ENCODE results near the gene PCBP3. TPM values are rescaled to one million over a fixed set of nuclear protein-coding genes. Genes with fewer than 3 reads are reported as not detected.
"Not testable (repeated sequence)": the region's sequence is repeated elsewhere in the genome, so short reads cannot be mapped to it uniquely, and the experiment has no call there.

Gene PCBP3
- total and polyA plus RNA-seq, 2 donors (not counting 3 experiments of a cell fraction or from before 2014, with no cell fraction given) = 0.06 to 1.1 TPM

GRCh38 chr21:45611939-45612664 lies 31.4 kb upstream of the PCBP3 start:
- DNase-seq (ENCODE audit: low read depth, low spot score) (no peak), FAIRE-seq (no peak)
- Histone ChIP-seq H3K27ac (ENCODE audit: insufficient read depth, low read depth, low read length) (no peak overlapping the region), H3K79me2 (ENCODE audit: control insufficient read depth, insufficient read depth, low read length) (no peaks in the 10 kb centered on the region), H3K9me1 (replicated peaks; ENCODE audit: control insufficient read depth, extremely low read depth, insufficient read depth, low read length) (no peaks in the 10 kb centered on the region), H3K4me3 (replicated peaks in 1 of 3; ENCODE audit: insufficient read depth in 1 of 3, low read depth in 1 of 3, low read length in 3 of 3) (no peak overlapping the region), H3K27me3 (ENCODE audit: control insufficient read depth in 2 of 2, insufficient read depth in 2 of 2, low read length in 2 of 2) (no peaks in the 10 kb centered on the region), H3K9ac (replicated peaks; ENCODE audit: extremely low read depth, insufficient read depth, low read length) (no peak overlapping the region), H2AFZ (ENCODE audit: low read depth, low read length) (no peak overlapping the region), H3K4me1 (ENCODE audit: control insufficient read depth, extremely low read depth, insufficient read depth, low read length) (no peaks in the 10 kb centered on the region), H3K4me2 (ENCODE audit: insufficient read depth, low read length) (no peak overlapping the region), H3K9me3 (replicated peaks; ENCODE audit: control insufficient read depth, insufficient read depth, low read length) (no peaks in the 10 kb centered on the region), H4K20me1 (replicated peaks; ENCODE audit: control insufficient read depth, extremely low read depth, insufficient read depth, low read length) (no peaks in the 10 kb centered on the region), H3K36me3 (ENCODE audit: control insufficient read depth in 2 of 2, extremely low read depth in 1 of 2, insufficient read depth in 2 of 2, low read length in 2 of 2) (no peaks in the 10 kb centered on the region)
- BruUV-seq (replicated peaks) = no TSS peak
- ChIA-PET CTCF (no interaction called here), POLR2A (no interaction called here)
- dilution Hi-C loops (cut with MboI; ENCODE audit: extremely low pct_ligation_motif_present, low sequenced_read_pairs) = no loop called here
- intact Hi-C loops (cut with micrococcal nuclease) = no loop called here
- no peak for TF ChIP-seq EZH2 (IDR thresholded peaks at IDR 0.05; ENCODE audit: borderline replicate concordance, low read depth, low read length, severe bottlenecking)
- TF ChIP-seq GATA2 (IDR thresholded peaks at IDR 0.05; ENCODE audit: insufficient read depth, insufficient read length, low read depth, low read length) = no peak
- TF ChIP-seq POLR2AphosphoS5 (IDR thresholded peaks at IDR 0.05; ENCODE audit: insufficient read depth, low read depth, low read length) = no peak
- TF ChIP-seq FOS (IDR thresholded peaks at IDR 0.05; ENCODE audit: borderline replicate concordance, insufficient read depth, low read length) = no peak
- TF ChIP-seq MYC (IDR thresholded peaks at IDR 0.05; ENCODE audit: low read depth, low read length) = no peak
- no peak for TF ChIP-seq CTCF (IDR thresholded peaks at IDR 0.05; ENCODE audit: extremely low read depth in 1 of 2, insufficient read depth in 1 of 2, low read depth in 1 of 2, low read length in 2 of 2)
- TF ChIP-seq POLR2A (IDR thresholded peaks at IDR 0.05; ENCODE audit: low read depth, low read length) = no peak
- no peak for TF ChIP-seq JUN (IDR thresholded peaks at IDR 0.05; ENCODE audit: borderline replicate concordance, insufficient read depth, insufficient read length, low read depth)
- TF ChIP-seq MAX (IDR thresholded peaks at IDR 0.05; ENCODE audit: insufficient read depth, insufficient read length) = no peak

GRCh38 chr21:45612665-45613019 lies 30.9 kb upstream of the PCBP3 start:
- H3K4me1 ChIP-seq (ENCODE audit: control insufficient read depth, extremely low read depth, insufficient read depth, low read length); intact Hi-C loops (cut with micrococcal nuclease); POLR2A ChIA-PET; dilution Hi-C loops (cut with MboI; ENCODE audit: extremely low pct_ligation_motif_present, low sequenced_read_pairs); FAIRE-seq; H3K27me3 ChIP-seq (ENCODE audit: control insufficient read depth in 2 of 2, insufficient read depth in 2 of 2, low read length in 2 of 2); H3K9ac ChIP-seq (replicated peaks; ENCODE audit: extremely low read depth, insufficient read depth, low read length); H3K4me3 ChIP-seq (replicated peaks in 1 of 3; ENCODE audit: insufficient read depth in 1 of 3, low read depth in 1 of 3, low read length in 3 of 3); H3K27ac ChIP-seq (ENCODE audit: insufficient read depth, low read depth, low read length); DNase-seq (ENCODE audit: low read depth, low spot score); CTCF ChIA-PET; H3K9me1 ChIP-seq (replicated peaks; ENCODE audit: control insufficient read depth, extremely low read depth, insufficient read depth, low read length); H4K20me1 ChIP-seq (replicated peaks; ENCODE audit: control insufficient read depth, extremely low read depth, insufficient read depth, low read length); H3K36me3 ChIP-seq (ENCODE audit: control insufficient read depth in 2 of 2, extremely low read depth in 1 of 2, insufficient read depth in 2 of 2, low read length in 2 of 2); H3K4me2 ChIP-seq (ENCODE audit: insufficient read depth, low read length); H3K79me2 ChIP-seq (ENCODE audit: control insufficient read depth, insufficient read depth, low read length); H3K9me3 ChIP-seq (replicated peaks; ENCODE audit: control insufficient read depth, insufficient read depth, low read length); H2AFZ ChIP-seq (ENCODE audit: low read depth, low read length); BruUV-seq (replicated peaks): not testable (repeated sequence)

All from endothelial cell of umbilical vein (primary cell).